Urinary bladder (tissue), 4 donors: ENCODE data around the gene OBSL1. TPM values are rescaled to one million over a fixed set of nuclear protein-coding genes. Genes with fewer than 3 reads are reported as not detected.

ENCODE experiments used
- DNase-seq: peaks from one replicate; pipeline ENCODE4 v3.0.0-alpha.2; 2015; ENCODE audit errors: extremely low spot score
- H3K27ac ChIP-seq: one replicate; pipeline ENCODE4 v1.5.1; 2013; ENCODE audit warnings: low read depth, mild to moderate bottlenecking, moderate library complexity
- H3K36me3 ChIP-seq: one replicate; pipeline ENCODE4 v1.6.1; 2013; ENCODE audit warnings: mild to moderate bottlenecking, moderate library complexity; ENCODE audit not compliant: insufficient read depth
- H3K4me1 ChIP-seq: one replicate; pipeline ENCODE4 v1.6.1; 2013; ENCODE audit warnings: mild to moderate bottlenecking, moderate library complexity; ENCODE audit not compliant: insufficient read depth
- H3K4me3 ChIP-seq: one replicate; pipeline ENCODE4 v1.5.1; 2013; ENCODE audit warnings: low read depth, low read length
- WGBS: extraction: QIAGEN DNeasy Blood & Tissue Kit; methylation state at CpG from one replicate; pipeline ENCODE4 v1.1.7; 2013; 5-methylcytosine and 5-hydroxymethylcytosine counted together
- polyA plus RNA-seq: library from polyadenylated mRNA; stranded (reverse); fragments of 200-250 nt; gene quantifications from one replicate; pipeline ENCODE4 v1.2.3, GENCODE V29; 2013
- small RNA-seq: library from RNA; depleted of rRNA; stranded (forward); fragments of <200 nt; gene quantifications from one replicate; pipeline ENCODE3, GENCODE V24; 2014
- total RNA-seq: library from RNA; depleted of rRNA; stranded (reverse); fragments of >200 nt; gene quantifications from one replicate; pipeline ENCODE4 v1.2.3, GENCODE V29; 2014
- donor health status: healthy with polysubstance abuse.
- donor health status: healthy.

The OBSL1 gene
- total and polyA plus RNA-seq, 2 donors, result 43.5 to 67.9 TPM

- H3K4me3 ChIP-seq, result no peak overlapping the region
- WGBS, result 6% methylated on average over 14 of the region's 14 CpGs
- no peak overlapping the region for H3K27ac ChIP-seq
- no peaks in the 10 kb centered on the region for H3K4me1 ChIP-seq
- DNase-seq, result no peak
- no peaks in the 10 kb centered on the region for H3K36me3 ChIP-seq
Measured at GRCh38 chr2:219508971-219509779, 62.2 kb downstream of the OBSL1 start.

- DNase-seq, result no peak
- H3K27ac ChIP-seq, result no peak overlapping the region
- H3K36me3 ChIP-seq, result no peaks in the 10 kb centered on the region
- H3K4me3 ChIP-seq, result no peak overlapping the region
- no peaks in the 10 kb centered on the region for H3K4me1 ChIP-seq
- 55% methylated on average over 4 of the region's 4 CpGs for WGBS
Measured at GRCh38 chr2:219508444-219508734, 63.0 kb downstream of the OBSL1 start.

GRCh38 chr2:219507581-219508443 is 63.5 kb downstream of the OBSL1 start:
- no peak for DNase-seq
- Histone ChIP-seq H3K4me3 (no peak overlapping the region), H3K36me3 (no peaks in the 10 kb centered on the region), H3K27ac (no peak overlapping the region), H3K4me1 (no peaks in the 10 kb centered on the region)
- WGBS, result 49% methylated on average over 8 of the region's 8 CpGs

GRCh38 chr2:219506802-219507526 is 64.4 kb downstream of the OBSL1 start:
- H3K4me3 ChIP-seq, result no peak overlapping the region
- H3K36me3 ChIP-seq, result no peaks in the 10 kb centered on the region
- WGBS, result 75% methylated on average over 17 of the region's 17 CpGs
- H3K27ac ChIP-seq, result no peak overlapping the region
- DNase-seq, result no peak
- no peaks in the 10 kb centered on the region for H3K4me1 ChIP-seq

GRCh38 chr2:219506153-219506801 is 65.1 kb downstream of the OBSL1 start:
- Histone ChIP-seq H3K36me3 (no peaks in the 10 kb centered on the region), H3K4me1 (no peaks in the 10 kb centered on the region), H3K4me3 (no peak overlapping the region), H3K27ac (no peak overlapping the region)
- no peak for DNase-seq
- 86% methylated on average over 23 of the region's 23 CpGs for WGBS

GRCh38 chr2:219505585-219505984 is 65.8 kb downstream of the OBSL1 start:
- H3K36me3 ChIP-seq, result no peaks in the 10 kb centered on the region

GRCh38 chr2:219502618-219503017 is 68.7 kb downstream of the OBSL1 start:
- Histone ChIP-seq H3K4me3 (no peak overlapping the region), H3K27ac (no peak overlapping the region), H3K36me3 (no peaks in the 10 kb centered on the region), H3K4me1 (no peaks in the 10 kb centered on the region)
- no peak for DNase-seq

More at GRCh38 chr2:219505585-219505984, 65.8 kb downstream of the OBSL1 start:
- Histone ChIP-seq H3K4me3 (no peak overlapping the region), H3K27ac (no peak overlapping the region), H3K4me1 (no peaks in the 10 kb centered on the region)
- 89% methylated on average over 9 of the region's 9 CpGs for WGBS
- no peak for DNase-seq

GRCh38 chr2:219501849-219502248 is 69.5 kb downstream of the OBSL1 start:
- no peaks in the 10 kb centered on the region for H3K36me3 ChIP-seq
- no peak overlapping the region for H3K4me3 ChIP-seq
- H3K27ac ChIP-seq, result no peak overlapping the region
- WGBS, result 90% methylated on average over 14 of the region's 14 CpGs
- DNase-seq, result no peak
- H3K4me1 ChIP-seq, result no peaks in the 10 kb centered on the region

Small RNA genes lying within 50 kb of the gene (small RNA-seq; reads per million reads assigned to genes)
- not detected for gene MIR3132
- not detected for gene RN7SKP213

Other genes starting within 250 kb of the OBSL1 start
- gene RESP18, start 238.8 kb downstream of the OBSL1 start, total RNA-seq, result not detected
- not detected for gene RESP18, start 238.8 kb downstream of the OBSL1 start, polyA plus RNA-seq
- gene DNPEP, start 183.6 kb downstream of the OBSL1 start, total RNA-seq, result 36.9 TPM
- 96.8 TPM for gene DNPEP, start 183.6 kb downstream of the OBSL1 start, polyA plus RNA-seq
- gene DES, start 153.2 kb downstream of the OBSL1 start, total RNA-seq, result 1,909 TPM
- 8,236 TPM for gene DES, start 153.2 kb downstream of the OBSL1 start, polyA plus RNA-seq
- gene SPEG, start 136.7 kb downstream of the OBSL1 start, total RNA-seq, result 31.2 TPM
- gene SPEG, start 136.7 kb downstream of the OBSL1 start, polyA plus RNA-seq, result 226 TPM
- gene GMPPA, start 72.6 kb downstream of the OBSL1 start, total RNA-seq, result 34.3 TPM
- gene GMPPA, start 72.6 kb downstream of the OBSL1 start, polyA plus RNA-seq, result 32.1 TPM
- 0.32 TPM for gene ASIC4, start 57.1 kb downstream of the OBSL1 start, total RNA-seq
- gene ASIC4, start 57.1 kb downstream of the OBSL1 start, polyA plus RNA-seq, result 0.18 TPM
- gene CHPF, start 27.7 kb downstream of the OBSL1 start, total RNA-seq, result 56.9 TPM
- gene CHPF, start 27.7 kb downstream of the OBSL1 start, polyA plus RNA-seq, result 48.6 TPM
- gene TMEM198, start 27.5 kb downstream of the OBSL1 start, total RNA-seq, result 2.0 TPM
- 6.0 TPM for gene TMEM198, start 27.5 kb downstream of the OBSL1 start, polyA plus RNA-seq
- gene INHA, start 771 bp upstream of the OBSL1 start, total RNA-seq, result not detected
- 0.49 TPM for gene INHA, start 771 bp upstream of the OBSL1 start, polyA plus RNA-seq
- gene STK11IP, start 26.3 kb upstream of the OBSL1 start, total RNA-seq, result 19.8 TPM
- 19.7 TPM for gene STK11IP, start 26.3 kb upstream of the OBSL1 start, polyA plus RNA-seq
- gene SLC4A3, start 56.1 kb upstream of the OBSL1 start, total RNA-seq, result 1.3 TPM
- gene SLC4A3, start 56.1 kb upstream of the OBSL1 start, polyA plus RNA-seq, result 2.6 TPM